Loucy (cell line): ENCODE results near the gene TRIM25.

ENCODE experiments used
- H2AFZ ChIP-seq: fragments of 200-600 bp; sonication (generic); 2 replicates; pipeline ENCODE4 v1.6.0; 2016; ENCODE audit warnings: antibody characterized with exemption, mild to moderate bottlenecking, low read length, moderate library complexity
- H3F3A ChIP-seq: fragments of 200-600 bp; 2 replicates; pipeline ENCODE4 v1.6.0; 2016; ENCODE audit warnings: antibody characterized with exemption, low read depth, mild to moderate bottlenecking
- H3K27me3 ChIP-seq: fragments of 200-600 bp; sonication (generic); 2 replicates; pipeline ENCODE4 v1.6.1; 2014; ENCODE audit warnings: low read length, mild to moderate bottlenecking; ENCODE audit not compliant: insufficient read depth, poor library complexity, severe bottlenecking
- H3K36me3 ChIP-seq: fragments of 200-600 bp; sonication (generic); 2 replicates; pipeline ENCODE4 v1.6.1; 2016; ENCODE audit warnings: low read length; ENCODE audit not compliant: insufficient read depth
- H3K4me1 ChIP-seq: fragments of 200-600 bp; sonication (generic); 2 replicates; pipeline ENCODE4 v1.5.1; 2014; ENCODE audit warnings: low read length, mild to moderate bottlenecking; ENCODE audit not compliant: insufficient read depth, poor library complexity, severe bottlenecking
- H3K4me2 ChIP-seq: fragments of 200-600 bp; sonication (generic); 2 replicates; pipeline ENCODE4 v1.6.0; 2014; ENCODE audit warnings: antibody characterized with exemption, low read length, low read depth, mild to moderate bottlenecking; ENCODE audit not compliant: poor library complexity, severe bottlenecking
- H3K4me3 ChIP-seq: fragments of 200-600 bp; sonication (generic); 2 replicates; pipeline ENCODE4 v1.5.1; 2014; ENCODE audit warnings: low read length, mild to moderate bottlenecking, mixed read lengths; ENCODE audit not compliant: poor library complexity, severe bottlenecking
- H3K79me2 ChIP-seq: fragments of 200-600 bp; sonication (generic); 2 replicates; pipeline ENCODE4 v1.6.1; 2014; ENCODE audit warnings: low read length; ENCODE audit not compliant: insufficient read depth
- H3K9ac ChIP-seq: fragments of 200-600 bp; sonication (generic); 2 replicates; pipeline ENCODE4 v1.6.0; 2014; ENCODE audit warnings: mild to moderate bottlenecking, low read depth, low read length, moderate library complexity; ENCODE audit not compliant: poor library complexity, severe bottlenecking
- H3K9me2 ChIP-seq: fragments of 200-600 bp; sonication (generic); replicated peaks from 2 replicates; pipeline ENCODE4 v1.6.1; 2016; ENCODE audit warnings: low read depth, low read length, mixed read lengths
- H3K9me3 ChIP-seq: fragments of 200-600 bp; sonication (generic); 2 replicates; pipeline ENCODE4 v1.6.1; 2014; ENCODE audit warnings: mild to moderate bottlenecking, antibody characterized with exemption, low read length, low read depth; ENCODE audit not compliant: insufficient read depth
- H4K20me1 ChIP-seq: fragments of 200-600 bp; sonication (generic); 2 replicates; pipeline ENCODE4 v1.6.0; 2014; ENCODE audit warnings: antibody characterized with exemption, low read length, mild to moderate bottlenecking; ENCODE audit not compliant: insufficient read depth, poor library complexity, severe bottlenecking
- EZH2phosphoT487 ChIP-seq: fragments of 200-600 bp; IDR thresholded peaks from 2 replicates; pipeline ENCODE4 v1.6.1; 2018; ENCODE audit warnings: antibody characterized with exemption, mild to moderate bottlenecking, moderate library complexity, borderline replicate concordance
- TF ChIP-seq, protein P1 (sequence below): fragments of 200-600 bp; sonication (generic); conservative IDR thresholded peaks from 2 replicates; pipeline ENCODE4 v1.5.1; 2014; ENCODE audit warnings: mild to moderate bottlenecking, antibody characterized with exemption, low read length

Gene TRIM25

DNA sequence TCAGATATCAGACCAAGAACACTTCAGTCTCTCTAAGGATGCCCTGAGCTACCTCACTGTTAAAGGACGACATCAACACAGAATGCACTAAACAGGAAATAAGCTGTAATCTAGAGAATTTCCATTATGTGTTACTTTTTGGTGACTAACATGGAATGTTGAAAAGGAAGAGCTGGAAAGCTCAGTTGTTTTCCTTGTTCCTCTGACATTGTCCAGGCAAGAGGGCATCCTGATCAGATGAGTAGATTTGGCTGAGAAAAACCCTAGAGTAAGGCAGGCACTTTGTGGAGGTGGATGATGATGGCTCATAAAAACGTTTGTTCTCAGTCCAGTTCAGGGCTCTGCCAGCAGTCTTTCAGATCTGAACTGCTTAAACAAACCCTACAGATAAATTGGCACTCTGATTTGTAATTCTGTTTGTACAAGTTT, 45.9 kb downstream of the TRIM25 start:
- Histone ChIP-seq H3F3A (no peaks in the 10 kb centered on the region; the same call in 1 of the 2 replicates), H3K4me2 (no peak overlapping the region), H3K27me3 (no peaks in the 10 kb centered on the region), H4K20me1 (no peaks in the 10 kb centered on the region), H3K9me2 (no peaks in the 10 kb centered on the region), H3K4me3 (no peak overlapping the region), H3K36me3 (peaks cover 30% of the 10 kb centered on the region; the same call in 1 of the 2 replicates), H3K4me1 (no peaks in the 10 kb centered on the region), H3K79me2 (no peaks in the 10 kb centered on the region), H3K9me3 (no peaks in the 10 kb centered on the region), H3K9ac (no peak overlapping the region), H2AFZ (no peak overlapping the region)
- no peak for TF ChIP-seq EZH2phosphoT487
- TF ChIP-seq, protein P1, sequence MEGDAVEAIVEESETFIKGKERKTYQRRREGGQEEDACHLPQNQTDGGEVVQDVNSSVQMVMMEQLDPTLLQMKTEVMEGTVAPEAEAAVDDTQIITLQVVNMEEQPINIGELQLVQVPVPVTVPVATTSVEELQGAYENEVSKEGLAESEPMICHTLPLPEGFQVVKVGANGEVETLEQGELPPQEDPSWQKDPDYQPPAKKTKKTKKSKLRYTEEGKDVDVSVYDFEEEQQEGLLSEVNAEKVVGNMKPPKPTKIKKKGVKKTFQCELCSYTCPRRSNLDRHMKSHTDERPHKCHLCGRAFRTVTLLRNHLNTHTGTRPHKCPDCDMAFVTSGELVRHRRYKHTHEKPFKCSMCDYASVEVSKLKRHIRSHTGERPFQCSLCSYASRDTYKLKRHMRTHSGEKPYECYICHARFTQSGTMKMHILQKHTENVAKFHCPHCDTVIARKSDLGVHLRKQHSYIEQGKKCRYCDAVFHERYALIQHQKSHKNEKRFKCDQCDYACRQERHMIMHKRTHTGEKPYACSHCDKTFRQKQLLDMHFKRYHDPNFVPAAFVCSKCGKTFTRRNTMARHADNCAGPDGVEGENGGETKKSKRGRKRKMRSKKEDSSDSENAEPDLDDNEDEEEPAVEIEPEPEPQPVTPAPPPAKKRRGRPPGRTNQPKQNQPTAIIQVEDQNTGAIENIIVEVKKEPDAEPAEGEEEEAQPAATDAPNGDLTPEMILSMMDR: no peak

DNA sequence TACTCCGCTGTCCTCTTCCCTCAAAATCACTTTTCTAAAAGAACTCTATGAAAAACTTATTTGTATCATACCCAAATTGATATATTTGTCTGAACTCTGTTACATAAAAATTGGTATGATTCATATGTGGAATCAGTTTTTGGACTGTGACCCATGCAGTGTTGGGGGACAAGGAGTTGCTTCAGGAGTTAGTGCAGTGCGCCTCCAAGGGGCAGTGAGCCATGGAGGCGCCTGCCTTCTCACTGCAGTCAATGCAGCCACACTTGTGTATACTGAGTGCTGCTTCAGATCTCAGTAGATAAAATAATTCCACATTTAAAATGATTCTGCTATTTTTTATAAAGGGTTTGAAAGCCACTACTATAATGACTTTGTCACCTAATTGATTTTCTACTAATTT, 47.4 kb downstream of the TRIM25 start:
- Histone ChIP-seq H4K20me1 (no peaks in the 10 kb centered on the region), H3K9ac (no peak overlapping the region), H3K79me2 (no peaks in the 10 kb centered on the region), H2AFZ (no peak overlapping the region), H3K27me3 (no peaks in the 10 kb centered on the region), H3K36me3 (peaks cover 44% of the 10 kb centered on the region; the same call in 1 of the 2 replicates), H3K9me3 (no peaks in the 10 kb centered on the region), H3K4me1 (no peaks in the 10 kb centered on the region), H3K4me3 (no peak overlapping the region), H3K4me2 (no peak overlapping the region), H3K9me2 (no peaks in the 10 kb centered on the region), H3F3A (no peaks in the 10 kb centered on the region; the same call in 1 of the 2 replicates)
- TF ChIP-seq, protein P1: peak; percentile 68
- TF ChIP-seq EZH2phosphoT487: no peak

DNA sequence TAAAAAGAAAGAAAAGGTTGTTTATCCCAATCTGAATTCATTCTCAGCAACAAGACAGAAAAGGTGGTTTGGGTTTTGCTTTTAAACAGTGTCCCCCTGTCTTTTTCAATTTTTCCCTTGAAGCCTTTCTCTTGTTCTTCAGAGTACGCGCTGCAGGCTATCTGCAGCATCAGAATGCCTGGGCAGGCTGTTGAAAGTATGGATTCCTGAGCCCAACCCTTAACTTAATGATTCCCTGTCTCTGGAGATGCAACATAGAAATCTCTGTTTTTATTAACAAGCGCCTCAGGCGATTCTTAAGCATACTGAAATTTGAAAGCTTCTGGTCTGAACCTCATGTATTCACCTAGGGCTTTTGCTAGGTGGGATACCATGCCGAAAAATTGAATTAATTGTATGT, 47.8 kb downstream of the TRIM25 start:
- Histone ChIP-seq H3K79me2 (no peaks in the 10 kb centered on the region), H3K9ac (no peak overlapping the region), H3K27me3 (no peaks in the 10 kb centered on the region), H3K36me3 (peaks cover 48% of the 10 kb centered on the region; the same call in 1 of the 2 replicates), H2AFZ (no peak overlapping the region), H3K4me1 (no peaks in the 10 kb centered on the region), H3K4me2 (no peak overlapping the region), H3K9me3 (no peaks in the 10 kb centered on the region), H3F3A (no peaks in the 10 kb centered on the region; the same call in 1 of the 2 replicates), H4K20me1 (no peaks in the 10 kb centered on the region), H3K9me2 (no peaks in the 10 kb centered on the region), H3K4me3 (no peak overlapping the region)
- TF ChIP-seq, protein P1: no peak
- TF ChIP-seq EZH2phosphoT487: no peak
